BJ (cell line): Measurements from ENCODE around the gene CDK17. TPM values are rescaled to one million over a fixed set of nuclear protein-coding genes. Genes with fewer than 3 reads are reported as not detected.
"Not testable (repeated sequence)": the region's sequence is repeated elsewhere in the genome, so short reads cannot be mapped to it uniquely, and the experiment has no call there.

ENCODE experiments used
- CTCF ChIA-PET: fragments of 350-600 bp; formaldehyde crosslinking; extraction: SDS; loops from one replicate; lab custom pipeline; 2021; ENCODE audit warnings: antibody characterized with exemption, inconsistent platforms; lab: Yijun Ruan, JAX
- POLR2A ChIA-PET: fragments of 300-600 bp; sonication (Branson Sonifier 250); formaldehyde crosslinking; extraction: SDS; loops from one replicate; lab custom pipeline; 2021; ENCODE audit warnings: antibody characterized with exemption; lab: Charles Lee
- DNase-seq: peaks from one replicate; pipeline ENCODE4 v3.0.0-alpha.2; 2011; ENCODE audit warnings: low read depth
- H3K27me3 ChIP-seq: 2 replicates; pipeline ENCODE4 v1.6.0; 2011; ENCODE audit warnings: low read length; ENCODE audit not compliant: control insufficient read depth, insufficient read depth
- H3K36me3 ChIP-seq: 2 replicates; pipeline ENCODE4 v1.5.1; 2011; ENCODE audit warnings: low read length; ENCODE audit not compliant: control insufficient read depth, insufficient read depth
- H3K4me3 ChIP-seq: 2 replicates; pipeline ENCODE4 v1.5.1; 2011; ENCODE audit warnings: low read depth, mild to moderate bottlenecking, control low read depth, low read length
- CTCF ChIP-seq: IDR thresholded peaks from 2 replicates; pipeline ENCODE4 v1.5.1; 2011; ENCODE audit warnings: low read depth, mild to moderate bottlenecking, control low read depth, inconsistent platforms, low read length, moderate library complexity; ENCODE audit not compliant: insufficient read depth
- polyA plus RNA-seq: library from polyadenylated mRNA; depleted of rRNA; stranded (reverse); fragments of >200 nt; gene quantifications from 2 replicates; pipeline ENCODE4 v1.2.3, GENCODE V29; 2011

Gene CDK17
- polyA plus RNA-seq, 1 experiment, result 14.8 TPM

- H3K36me3 ChIP-seq, result no peaks in the 10 kb centered on the region
- TF ChIP-seq CTCF, result no peak
- ChIA-PET CTCF (interaction anchor here (0.8 to 1.2 kb wide), 4 partner anchors 9 to 221 kb away, joined by 3 to 5 read pairs (median 3); no protein-coding TSS in a partner anchor), POLR2A (no interaction called here)
- no peak overlapping the region for H3K4me3 ChIP-seq
- no peaks in the 10 kb centered on the region for H3K27me3 ChIP-seq
- DNase-seq, result no peak
Measured at GRCh38 chr12:96436366-96437170, 36.3 kb upstream of the CDK17 start.

DNA sequence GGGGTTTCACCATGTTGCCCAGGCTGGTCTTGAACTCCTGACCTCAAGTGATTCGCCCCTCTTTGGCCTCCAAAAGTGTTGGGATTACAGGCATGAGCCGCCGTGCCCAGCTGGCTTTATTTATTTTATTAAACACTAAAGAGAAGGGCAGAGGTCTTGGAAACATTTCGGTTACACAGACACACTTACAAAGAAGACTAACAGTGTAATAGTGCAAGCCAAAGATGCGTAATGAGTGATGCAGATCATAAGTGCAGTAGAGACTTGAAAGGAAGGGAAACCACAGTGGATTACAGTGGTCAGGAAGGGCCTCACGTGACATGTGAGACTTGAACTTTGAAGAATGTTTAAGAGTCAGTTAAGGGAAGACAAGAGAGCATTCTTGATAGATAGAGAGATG is 33.9 kb upstream of the CDK17 start:
- no peak for TF ChIP-seq CTCF
- Histone ChIP-seq H3K27me3 (no peaks in the 10 kb centered on the region), H3K4me3 (no peak overlapping the region), H3K36me3 (no peaks in the 10 kb centered on the region)
- peak; percentile 76 for DNase-seq
- POLR2A ChIA-PET, result no interaction called here
- CTCF ChIA-PET, result no interaction called here

- H3K27me3 ChIP-seq, POLR2A ChIA-PET, H3K36me3 ChIP-seq, H3K4me3 ChIP-seq, DNase-seq: not testable (repeated sequence)
- CTCF ChIA-PET, result interaction anchor here (1.0 kb wide), 1 partner anchor 57 kb away, joined by 3 read pairs; the partner anchor contains the start of gene CFAP54
Measured at GRCh38 chr12:96432496-96433321, 32.5 kb upstream of the CDK17 start.

DNA sequence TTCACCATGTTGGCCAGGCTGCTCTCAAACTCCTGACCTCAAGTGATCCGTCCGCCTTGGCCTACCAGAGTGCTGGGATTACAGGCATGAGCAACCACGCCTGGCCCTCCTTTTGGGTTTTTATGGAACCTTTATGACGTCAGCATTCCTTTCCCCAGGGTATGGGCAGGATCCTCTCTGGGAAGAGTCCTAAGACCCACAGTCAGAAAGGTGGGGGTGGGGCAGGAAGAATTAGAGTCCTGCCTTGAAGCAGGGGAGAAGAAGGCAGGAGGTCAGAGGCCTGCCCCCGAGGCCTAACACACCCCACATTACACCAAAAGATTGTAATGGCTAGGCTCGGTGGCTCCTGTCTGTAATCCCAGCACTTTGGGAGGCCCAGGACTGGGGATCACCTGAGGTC is 30.8 kb upstream of the CDK17 start:
- Histone ChIP-seq H3K4me3 (no peak overlapping the region), H3K27me3 (no peaks in the 10 kb centered on the region), H3K36me3 (no peaks in the 10 kb centered on the region)
- TF ChIP-seq CTCF, result no peak
- POLR2A ChIA-PET, result no interaction called here
- CTCF ChIA-PET, result interaction anchor here (1.4 kb wide), 1 partner anchor 59 kb away, joined by 3 read pairs; the partner anchor contains the start of gene CFAP54
- DNase-seq, result no peak

GRCh38 chr12:96427269-96427729 is 27.1 kb upstream of the CDK17 start:
- peak; percentile 100 for DNase-seq
- H3K27me3 ChIP-seq, result no peaks in the 10 kb centered on the region
- no peak for TF ChIP-seq CTCF
- peak overlapping the region; percentile 38 for H3K4me3 ChIP-seq
- ChIA-PET POLR2A (no interaction called here), CTCF (interaction anchor here (0.6 kb wide), 2 partner anchors 9 to 474 kb away, joined by 3 read pairs; no protein-coding TSS in a partner anchor)
- H3K36me3 ChIP-seq, result no peaks in the 10 kb centered on the region
